Caki2 (cell line): ENCODE results near the gene ZFAND3. TPM values are rescaled to one million over a fixed set of nuclear protein-coding genes. Genes with fewer than 3 reads are reported as not detected.

Experiments used
- DNase-seq: peaks from one replicate; pipeline ENCODE4 v3.0.0-alpha.2; 2015; ENCODE audit warnings: low read depth
- in situ Hi-C: cut with HindIII; loops from 2 replicates; pipeline ENCODE4 v1.10.0; 2016; ENCODE audit warnings: low sequenced_read_pairs, low pct_unique_long_range_greater_than_20kb, mixed read lengths
- total RNA-seq: library from RNA; depleted of rRNA; stranded (reverse); fragments of >200 nt; shearing (Covaris generic); gene quantifications from 2 replicates; pipeline ENCODE4 v1.2.3, GENCODE V29; 2014; ENCODE audit warnings: low replicate concordance

Gene ZFAND3
- total RNA-seq, 1 experiment from 2014 or later: 29.4 TPM

- DNase-seq: no peak
Observed at GRCh38 chr6:37820718-37821079, 1.2 kb downstream of the ZFAND3 start.

GRCh38 chr6:37821446-37821845, 1.9 kb downstream of the ZFAND3 start:
- no peak for DNase-seq
- in situ Hi-C loops: no loop called here

More at GRCh38 chr6:37820718-37821079, 1.2 kb downstream of the ZFAND3 start:
- in situ Hi-C loops: no loop called here

GRCh38 chr6:37822851-37823682, 3.5 kb downstream of the ZFAND3 start:
- no peak for DNase-seq
- in situ Hi-C loops: no loop called here

GRCh38 chr6:37824170-37824569, 4.6 kb downstream of the ZFAND3 start:
- in situ Hi-C loops: no loop called here
- DNase-seq: no peak

GRCh38 chr6:37826188-37826587, 6.7 kb downstream of the ZFAND3 start:
- in situ Hi-C loops: no loop called here

GRCh38 chr6:37826993-37827392, 7.5 kb downstream of the ZFAND3 start:
- in situ Hi-C loops: no loop called here

More at GRCh38 chr6:37826188-37826587, 6.7 kb downstream of the ZFAND3 start:
- DNase-seq: no peak

GRCh38 chr6:37827603-37828265, 8.2 kb downstream of the ZFAND3 start:
- in situ Hi-C loops: no loop called here
- no peak for DNase-seq

More at GRCh38 chr6:37826993-37827392, 7.5 kb downstream of the ZFAND3 start:
- no peak for DNase-seq

GRCh38 chr6:37830225-37830624, 10.7 kb downstream of the ZFAND3 start:
- in situ Hi-C loops: no loop called here
- DNase-seq: no peak

GRCh38 chr6:37831457-37831856, 11.9 kb downstream of the ZFAND3 start:
- DNase-seq: no peak
- in situ Hi-C loops: no loop called here

GRCh38 chr6:37835923-37836322, 16.4 kb downstream of the ZFAND3 start:
- in situ Hi-C loops: no loop called here
- DNase-seq: no peak

- DNase-seq: no peak
- in situ Hi-C loops: no loop called here
Observed at GRCh38 chr6:37838219-37838921, 18.8 kb downstream of the ZFAND3 start.

- DNase-seq: no peak
Observed at GRCh38 chr6:37840143-37840939, 20.8 kb downstream of the ZFAND3 start.

GRCh38 chr6:37840940-37841300, 21.4 kb downstream of the ZFAND3 start:
- in situ Hi-C loops: no loop called here
- no peak for DNase-seq

More at GRCh38 chr6:37840143-37840939, 20.8 kb downstream of the ZFAND3 start:
- in situ Hi-C loops: no loop called here

GRCh38 chr6:37845026-37845911, 25.7 kb downstream of the ZFAND3 start:
- DNase-seq: no peak
- in situ Hi-C loops: no loop called here

GRCh38 chr6:37845930-37846329, 26.4 kb downstream of the ZFAND3 start:
- in situ Hi-C loops: no loop called here
- no peak for DNase-seq

GRCh38 chr6:37847704-37848103, 28.2 kb downstream of the ZFAND3 start:
- DNase-seq: no peak
- in situ Hi-C loops: no loop called here

- in situ Hi-C loops: no loop called here
- DNase-seq: no peak
Observed at GRCh38 chr6:37848371-37848770, 28.8 kb downstream of the ZFAND3 start.
